GM19239 (cell line): ENCODE results near the gene SCGB3A1.

Experiments used
- DNase-seq: peaks from one replicate; pipeline ENCODE4 v3.0.0; 2011; ENCODE audit warnings: low spot score; ENCODE audit not compliant: insufficient read length
- FAIRE-seq: peaks from 2 replicates; lab custom pipeline; 2011; peaks lifted over from hg19 to GRCh38; lab: Jason Lieb, UNC

Gene SCGB3A1

DNA sequence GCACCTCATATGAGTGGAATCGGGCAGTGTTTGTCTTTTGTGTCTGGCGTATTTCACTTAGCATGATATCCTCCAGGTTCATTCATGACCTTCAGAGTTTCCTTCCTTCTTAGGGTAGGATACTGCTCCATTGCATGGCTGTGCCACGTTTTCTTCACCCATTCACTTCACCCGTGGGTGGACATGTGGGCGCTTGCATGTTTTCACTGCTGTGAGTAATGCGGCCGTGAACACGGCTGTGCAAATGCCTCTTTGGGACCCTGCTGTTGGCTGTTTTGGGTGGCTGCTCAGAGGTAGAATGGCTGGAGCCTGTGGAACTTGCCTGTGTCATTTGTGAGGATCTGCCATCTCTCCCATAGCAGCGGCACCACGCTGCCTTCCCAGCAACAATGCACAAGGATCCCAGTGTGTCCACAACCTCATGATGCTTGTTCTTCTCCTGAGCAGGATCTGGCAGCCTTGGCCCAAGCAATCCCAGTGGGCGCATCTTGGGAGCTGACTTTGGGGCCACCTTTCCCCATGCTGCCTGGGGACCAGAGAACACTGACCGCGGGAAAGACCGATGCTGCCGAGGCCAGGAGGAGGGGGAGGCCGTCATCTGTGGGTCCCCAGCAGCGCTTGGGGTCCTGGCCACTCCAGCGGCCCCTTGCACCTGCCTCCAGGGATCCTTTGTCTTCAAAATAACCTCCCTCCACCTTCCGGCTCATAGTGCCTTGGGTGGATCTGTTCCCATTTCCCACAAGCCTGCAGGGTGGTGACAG is 2.3 kb upstream of the SCGB3A1 start:
- no peak for DNase-seq

DNA sequence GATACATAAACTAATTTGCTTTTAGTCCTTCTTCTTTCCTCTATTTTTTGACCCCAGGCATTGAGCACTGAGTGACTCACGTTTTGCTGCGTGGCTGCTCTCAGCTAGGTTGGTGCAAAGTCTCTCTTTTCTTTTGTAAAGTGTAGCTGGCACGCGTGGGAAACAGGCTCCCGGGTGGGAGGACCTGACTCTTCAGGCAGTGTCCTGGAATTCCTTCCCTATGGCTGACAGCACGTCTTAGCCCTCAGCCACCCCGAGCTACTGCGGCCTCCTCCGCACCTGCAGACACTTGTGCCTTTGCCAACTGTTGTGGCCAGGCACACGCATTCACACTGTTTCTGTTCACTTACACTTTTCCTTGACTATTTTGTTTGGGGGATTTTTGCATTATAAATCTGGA is 877 bp upstream of the SCGB3A1 start:
- no peak for DNase-seq
- FAIRE-seq, result no peak

More for the DNA sequence above, 2.3 kb upstream of the SCGB3A1 start:
- no peak for FAIRE-seq

DNA sequence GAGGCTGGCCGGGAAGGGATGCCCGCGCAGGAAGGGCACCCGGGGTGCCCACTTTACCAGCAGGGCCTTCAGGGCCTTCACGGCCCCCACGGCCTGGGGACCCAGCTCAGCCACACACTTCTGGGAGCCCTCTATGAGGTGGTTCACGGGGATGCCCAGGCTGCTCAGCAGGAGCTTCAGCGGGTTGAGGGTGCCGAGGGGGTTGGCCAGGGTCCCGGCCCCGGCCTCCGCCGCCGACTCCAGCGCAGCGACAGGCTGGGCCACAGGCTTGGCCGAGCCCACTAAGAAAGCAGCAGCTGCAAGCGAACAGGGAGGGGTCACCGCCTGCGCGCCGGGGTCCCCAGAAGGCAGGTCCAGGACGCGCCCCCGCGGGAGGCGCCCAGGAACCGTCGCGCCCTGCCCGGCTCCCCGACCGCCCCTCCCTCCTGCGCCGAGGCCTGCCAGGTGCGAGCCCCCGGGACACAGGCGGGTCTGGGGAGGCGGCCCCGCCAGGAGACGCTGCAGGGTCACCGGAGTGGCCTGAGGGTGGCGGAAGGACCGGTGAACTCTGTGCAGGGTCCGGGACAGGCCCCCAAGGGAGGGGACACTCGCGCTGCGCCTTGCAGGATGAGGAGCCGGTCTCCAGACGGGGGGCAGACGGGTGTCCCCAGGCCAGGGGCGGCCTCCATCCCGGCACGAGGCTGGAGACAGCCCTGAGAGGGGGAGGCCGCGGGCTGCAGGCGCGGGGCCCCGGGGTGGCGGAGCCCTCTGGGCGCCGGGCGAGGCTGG is 572 bp downstream of the SCGB3A1 start:
- DNase-seq (no peak), FAIRE-seq (no peak)

DNA sequence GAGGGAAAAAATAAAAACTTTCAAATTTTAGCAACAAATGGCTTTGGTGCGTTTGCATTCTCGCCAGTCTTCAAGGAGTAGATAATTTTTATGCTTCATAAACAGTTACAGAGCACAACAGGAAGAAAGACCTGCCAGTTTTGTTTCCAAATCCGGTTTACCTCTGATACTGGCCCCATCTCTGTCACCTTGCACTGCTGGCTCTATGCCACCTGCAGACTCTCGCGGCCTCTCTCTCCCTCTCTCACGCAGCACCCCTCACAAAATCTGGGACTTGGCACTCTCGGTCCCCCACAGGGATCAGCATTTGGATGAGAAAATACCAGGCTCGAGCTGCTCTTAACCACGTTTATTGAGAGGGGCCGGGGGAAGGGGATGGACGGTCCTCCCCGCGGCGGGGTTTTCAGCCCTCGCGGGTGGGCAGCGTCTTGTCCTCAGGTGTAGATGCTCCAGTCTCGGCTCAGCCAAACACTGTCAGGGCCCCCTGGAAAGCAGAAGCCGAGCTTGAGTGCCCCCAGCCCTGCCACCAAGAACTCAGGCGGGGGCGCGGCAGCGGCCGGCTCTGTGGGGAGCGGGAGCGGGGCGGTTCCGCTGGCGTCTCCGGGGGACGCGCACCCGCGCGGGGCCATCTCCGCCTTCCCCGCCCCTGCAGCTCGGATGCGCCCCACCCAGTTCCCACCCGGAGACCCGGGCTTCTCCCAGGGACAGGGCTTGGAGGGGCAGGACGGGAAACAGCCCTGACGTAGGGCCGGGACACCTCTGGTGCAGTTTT is 1.3 kb downstream of the SCGB3A1 start:
- no peak for DNase-seq
- no peak for FAIRE-seq

DNA sequence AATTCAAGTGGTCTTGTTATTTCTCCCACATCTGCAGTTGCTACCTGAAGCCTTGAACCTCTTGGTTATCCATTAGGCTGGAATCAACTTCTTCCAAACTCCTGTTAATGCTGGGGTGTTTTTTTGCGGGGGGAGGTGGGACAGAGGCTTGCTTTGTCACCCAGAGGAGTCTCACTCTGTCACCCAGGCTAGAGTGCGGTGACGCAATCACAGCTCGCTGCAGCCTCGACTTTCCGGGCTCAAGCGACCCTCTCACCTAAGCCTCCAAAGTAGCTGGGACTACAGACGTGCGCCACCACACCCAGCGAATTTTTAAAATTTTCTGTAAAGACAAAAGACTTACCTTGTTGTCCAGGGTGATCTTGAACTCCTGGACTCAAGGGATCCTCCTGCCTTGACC is 4.4 kb downstream of the SCGB3A1 start:
- no peak for FAIRE-seq
- DNase-seq, result no peak

DNA sequence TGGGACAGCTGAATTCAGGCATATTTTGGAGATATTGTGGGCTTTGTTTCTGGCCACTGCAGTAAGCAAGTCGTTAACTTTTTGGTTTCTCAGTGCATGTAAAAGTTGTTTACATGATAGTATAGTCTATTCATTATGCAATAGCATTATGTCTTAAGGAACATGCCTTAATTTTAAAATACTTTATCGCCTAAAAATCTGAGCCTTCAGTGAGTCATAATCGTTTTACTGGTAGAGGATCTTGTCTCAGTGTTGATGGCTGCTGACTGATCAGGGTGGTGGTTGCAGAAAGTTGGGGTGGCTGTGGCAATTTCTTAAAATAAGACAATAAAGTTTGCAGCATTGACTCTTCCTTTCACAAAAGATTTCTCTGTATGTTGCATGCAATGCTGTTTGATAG is 5.1 kb downstream of the SCGB3A1 start:
- DNase-seq (no peak), FAIRE-seq (no peak)

DNA sequence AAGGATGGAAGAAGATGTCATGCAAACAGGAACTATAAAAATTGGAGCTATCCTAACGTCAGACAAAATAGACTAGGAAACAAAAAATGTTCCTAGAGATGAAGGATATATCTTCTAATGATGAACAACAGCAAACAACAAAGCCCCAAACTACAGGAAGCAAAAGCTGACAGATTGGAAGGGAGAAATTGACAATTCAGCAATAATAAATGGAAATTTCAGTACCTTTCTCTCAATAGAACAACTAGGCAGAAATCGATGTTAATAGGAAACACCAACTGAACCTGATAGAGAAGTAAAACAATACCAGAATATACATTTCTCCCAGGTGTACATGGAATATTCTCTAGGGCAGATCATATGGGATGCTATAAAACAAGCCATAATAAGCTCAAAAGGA is 7.6 kb downstream of the SCGB3A1 start:
- no peak for FAIRE-seq

DNA sequence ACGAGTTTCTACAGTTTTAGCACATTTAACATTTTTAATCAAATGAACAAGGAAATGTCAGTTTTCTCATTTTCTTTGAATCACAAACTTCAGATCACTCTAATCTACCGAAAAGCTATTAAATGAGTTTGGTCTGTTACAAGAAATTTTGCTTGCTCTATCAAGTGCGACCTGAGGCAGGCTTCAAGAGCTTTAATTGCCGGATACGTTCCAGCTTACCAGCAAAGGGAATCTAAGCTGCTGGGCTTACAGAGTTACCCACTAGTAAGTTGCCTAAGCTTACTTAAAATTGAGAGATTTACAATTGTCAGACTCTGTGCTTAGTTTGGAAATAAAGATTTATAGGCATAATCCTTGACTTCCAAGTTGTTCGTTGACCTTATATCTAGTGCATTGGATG is 10.6 kb downstream of the SCGB3A1 start:
- DNase-seq (no peak), FAIRE-seq (peak; percentile 35)

More for the DNA sequence above, 7.6 kb downstream of the SCGB3A1 start:
- DNase-seq, result no peak

DNA sequence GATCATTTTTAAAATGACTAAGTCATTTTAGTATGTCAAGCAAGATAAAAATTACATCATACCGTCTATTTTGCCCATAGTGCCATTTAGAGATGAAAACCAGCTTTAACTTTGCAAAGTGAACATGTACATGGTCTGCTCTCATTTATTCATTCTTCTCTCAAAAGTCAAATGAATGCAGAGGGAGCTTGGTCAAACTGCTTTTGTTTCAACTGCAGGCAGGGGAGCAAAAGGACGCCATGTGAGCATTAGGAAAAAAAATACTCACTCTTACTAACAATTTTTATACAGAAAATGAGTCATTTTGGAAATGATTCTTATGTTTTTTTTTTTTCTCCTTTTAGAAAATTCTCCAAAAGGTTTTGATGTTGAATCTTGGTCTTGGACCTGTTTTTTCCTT is 15.7 kb downstream of the SCGB3A1 start:
- FAIRE-seq (no peak), DNase-seq (no peak)

DNA sequence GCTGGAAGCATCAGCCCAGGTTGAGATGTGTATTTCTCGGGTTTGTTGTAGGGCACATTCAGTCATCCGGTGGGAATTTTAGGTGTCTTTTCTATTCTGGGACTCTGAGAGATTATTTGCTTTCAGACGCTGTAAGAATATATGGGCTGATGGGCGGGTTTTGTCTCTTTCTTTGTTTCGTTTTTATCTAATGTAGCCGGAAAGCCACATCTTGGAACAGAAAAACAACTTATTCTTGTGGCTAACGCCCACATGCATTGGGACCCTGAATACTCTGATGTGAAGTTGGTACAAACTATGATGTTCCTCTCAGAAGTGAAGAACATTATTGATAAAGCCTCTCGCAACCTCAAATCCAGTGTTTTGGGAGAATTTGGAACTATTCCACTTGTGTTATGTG is 22.4 kb downstream of the SCGB3A1 start:
- no peak for DNase-seq
- FAIRE-seq, result no peak

DNA sequence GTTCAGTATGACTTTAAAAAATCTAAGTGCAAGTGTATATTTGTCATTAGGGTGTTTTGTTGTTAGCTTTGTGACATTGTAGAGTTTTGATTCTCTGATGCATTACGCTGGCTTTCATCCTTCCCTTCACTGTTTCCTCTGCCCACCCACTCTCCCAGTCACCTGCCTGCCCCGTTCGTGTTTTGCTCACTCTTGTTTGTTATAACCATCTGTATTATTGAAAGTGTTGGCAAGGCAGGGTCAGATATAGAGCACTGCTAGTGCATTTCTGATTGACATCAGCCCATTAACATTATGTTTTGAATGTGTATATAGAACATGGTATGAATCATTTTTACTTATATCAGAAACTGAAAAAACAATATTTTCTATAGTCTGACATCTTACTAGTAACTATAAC is 27.3 kb downstream of the SCGB3A1 start:
- DNase-seq (no peak), FAIRE-seq (peak; percentile 39)

DNA sequence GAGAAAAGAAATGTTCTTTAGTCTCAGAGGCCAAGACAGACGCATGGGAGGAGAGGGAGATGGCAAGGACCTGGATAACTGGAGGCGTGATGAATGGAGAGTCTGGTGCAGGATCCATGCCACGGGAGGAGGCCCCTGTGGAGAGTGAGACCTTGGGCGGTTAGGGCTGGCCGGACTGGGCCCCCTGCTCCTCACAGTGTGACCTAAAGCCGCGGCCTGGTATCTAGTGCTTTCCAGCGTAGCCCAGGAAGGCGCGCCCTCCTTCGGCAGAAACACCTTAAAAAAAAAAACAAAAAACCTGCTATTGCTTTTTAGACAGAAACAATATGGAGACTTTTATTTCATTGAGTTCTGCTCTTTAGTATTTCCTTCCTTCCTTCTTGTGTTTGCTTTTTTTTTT is 33.1 kb downstream of the SCGB3A1 start:
- no peak for DNase-seq
- FAIRE-seq, result no peak

DNA sequence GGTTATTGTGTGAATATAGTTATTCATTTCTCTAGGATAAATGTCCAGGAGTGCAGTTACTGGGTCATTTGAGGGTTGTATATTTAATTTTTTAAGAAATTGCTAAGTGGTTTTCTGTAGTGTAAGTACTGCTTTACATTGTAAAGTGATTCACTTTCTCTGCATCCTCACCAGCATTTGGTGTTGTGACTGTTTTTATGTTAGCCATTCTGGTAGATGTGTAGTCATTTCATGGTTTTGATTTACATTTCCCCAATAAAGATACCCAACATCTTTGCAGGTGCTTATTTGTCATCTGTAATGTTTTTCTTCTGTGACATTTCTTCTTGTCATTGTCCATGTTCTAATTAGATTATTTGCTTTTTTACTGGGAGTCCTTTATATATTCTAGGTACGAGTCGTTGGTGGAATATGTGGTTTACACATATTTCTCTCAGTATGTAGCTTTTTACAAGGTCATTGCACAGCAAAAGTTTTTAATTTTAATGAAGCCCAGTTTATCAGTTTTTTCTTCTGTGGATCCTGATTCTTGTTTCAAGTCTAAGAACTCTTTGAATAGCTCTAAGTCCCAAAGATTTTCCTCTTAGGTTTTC is 34.0 kb downstream of the SCGB3A1 start:
- FAIRE-seq, result no peak
- no peak for DNase-seq

DNA sequence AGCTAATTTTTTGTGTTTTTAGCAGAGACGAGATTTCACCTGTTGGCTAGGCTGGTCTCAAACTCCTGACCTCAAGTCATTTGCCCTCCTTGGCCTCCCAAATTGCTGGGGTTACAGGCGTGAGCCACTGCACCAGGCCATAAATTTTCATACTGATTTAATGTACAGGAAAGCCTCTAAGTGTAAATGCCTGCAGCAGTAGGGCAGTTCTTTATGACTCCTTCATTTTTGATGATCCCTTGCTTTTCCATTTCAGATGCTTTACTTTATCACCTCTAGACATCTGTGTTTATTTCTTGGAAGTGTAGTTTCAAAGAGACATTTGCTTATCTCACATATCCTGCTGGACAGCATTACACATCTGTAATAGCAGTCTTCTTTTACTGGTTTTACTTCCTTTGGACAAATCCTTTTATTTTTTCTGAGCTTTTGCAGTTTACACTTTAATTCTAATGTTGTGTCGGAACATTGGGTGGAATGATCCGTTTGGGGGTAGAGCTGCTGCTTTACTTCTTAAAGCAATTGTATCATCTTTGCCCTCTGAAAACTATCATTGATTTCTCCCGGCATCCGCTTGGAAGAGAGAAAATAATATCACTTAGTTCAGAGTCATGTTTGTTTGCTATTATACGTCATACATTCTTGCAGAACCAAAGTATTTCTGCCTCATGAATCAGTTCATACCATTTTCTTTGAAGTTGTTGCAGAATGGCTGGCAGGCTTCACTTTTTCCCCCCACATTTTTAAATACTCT is 36.0 kb downstream of the SCGB3A1 start:
- FAIRE-seq (no peak), DNase-seq (no peak)

DNA sequence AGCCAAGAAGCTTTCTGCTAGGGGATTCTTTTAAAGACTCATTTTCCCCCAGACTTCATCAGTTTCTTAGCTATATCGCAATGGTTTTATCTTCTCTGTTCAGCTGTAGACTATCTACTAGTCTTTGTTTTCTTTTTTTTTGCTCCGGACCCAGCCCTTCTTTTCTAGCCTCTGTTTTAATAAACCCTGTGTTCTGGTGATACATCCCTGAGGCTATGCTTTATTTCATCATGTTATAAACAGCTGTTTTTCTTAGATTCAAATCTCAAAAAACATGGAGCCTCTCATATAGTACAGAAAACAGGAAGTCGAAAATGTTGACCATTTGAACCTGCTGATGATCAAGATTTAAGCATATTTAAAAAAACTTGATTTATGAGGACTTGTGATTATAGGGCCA is 37.8 kb downstream of the SCGB3A1 start:
- DNase-seq, result no peak
- no peak for FAIRE-seq

DNA sequence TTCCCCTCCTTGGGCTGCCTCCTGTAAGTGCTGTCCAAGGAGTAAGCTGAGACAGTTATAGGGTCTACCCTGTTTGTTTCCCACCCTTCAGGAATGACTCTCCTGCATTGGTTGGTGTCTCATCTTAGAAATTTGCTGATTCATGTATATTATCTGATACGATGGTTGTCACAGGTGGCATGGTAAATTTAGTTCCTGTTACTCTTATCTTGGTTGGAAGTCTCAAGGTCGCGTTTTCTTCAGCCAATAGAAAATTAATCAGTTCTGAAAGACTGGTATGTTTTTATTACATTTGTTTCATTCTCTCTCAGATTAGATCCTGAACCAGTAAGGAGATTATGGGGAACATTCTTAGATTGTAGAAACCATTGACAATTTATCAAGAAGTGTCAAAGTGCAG is 42.7 kb downstream of the SCGB3A1 start:
- FAIRE-seq (no peak), DNase-seq (no peak)

DNA sequence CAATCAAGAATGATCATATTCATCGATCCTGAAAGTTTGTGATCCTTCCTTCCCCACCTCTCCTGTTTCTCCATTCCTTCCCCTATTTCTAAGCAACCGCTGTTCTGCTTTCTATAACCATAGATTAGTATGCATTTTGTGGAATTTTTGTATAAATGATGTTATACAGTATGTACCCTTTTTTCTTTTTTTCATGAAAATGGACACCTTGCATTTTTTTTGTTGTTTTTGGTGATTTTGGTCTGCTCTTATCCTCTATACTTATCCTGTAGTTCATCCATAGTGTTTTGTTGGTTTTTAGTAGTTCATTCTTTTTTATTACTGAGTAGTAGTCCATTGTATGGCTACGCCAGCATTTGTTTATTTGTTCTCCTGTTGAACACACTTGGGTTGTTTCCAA is 46.1 kb downstream of the SCGB3A1 start:
- no peak for FAIRE-seq
- DNase-seq, result no peak

DNA sequence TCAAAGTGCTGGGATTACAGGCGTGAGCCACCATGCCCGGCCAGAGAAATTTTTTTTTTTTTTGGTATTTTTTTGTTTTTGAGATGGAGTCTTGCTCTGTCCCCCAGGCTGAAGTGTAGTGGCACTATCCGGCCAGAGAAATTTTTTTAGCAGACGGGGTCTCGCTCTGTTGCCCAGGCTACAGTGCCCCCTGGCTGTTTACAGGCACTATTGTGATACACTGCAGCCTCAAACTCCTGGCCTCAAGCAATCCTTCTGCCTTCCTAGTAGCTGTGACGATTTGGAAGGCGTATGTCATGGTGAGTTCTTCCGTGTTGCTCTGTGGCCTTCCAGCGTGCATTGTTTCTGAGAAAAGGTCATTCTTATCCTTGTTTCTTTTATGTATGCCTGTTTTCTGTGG is 49.6 kb downstream of the SCGB3A1 start:
- FAIRE-seq, result no peak
- DNase-seq, result no peak
